Psoas muscle (tissue), 8 donors: ENCODE data around the gene CKAP5. TPM values are rescaled to one million over a fixed set of nuclear protein-coding genes. Genes with fewer than 3 reads are reported as not detected.

ENCODE experiments used
- ATAC-seq, 4 donors: fragments of 200-7000 bp; cut with Tn5 transposase; one replicate each; pipeline ENCODE4 v1.9.1; 2020; ENCODE audit warnings: moderate library complexity in 3 of 4, mild to moderate bottlenecking in 2 of 4
- DNase-seq, 2 donors: peaks; one replicate each; pipeline ENCODE4 v3.0.0-alpha.2; 2020
- H3K27ac ChIP-seq: fragments of 200-600 bp; one replicate; pipeline ENCODE4 v1.8.0; 2022
- H3K27me3 ChIP-seq, 3 donors: fragments of 200-600 bp in 1 of 3; one replicate each; pipeline versions ENCODE4 v1.6.1 to v1.8.0; 2013 to 2022; ENCODE audit warnings: low read length in 2 of 3, mild to moderate bottlenecking in 2 of 3, moderate library complexity in 1 of 3; ENCODE audit not compliant: insufficient read depth in 3 of 3
- H3K36me3 ChIP-seq, 2 donors: fragments of 200-600 bp in 1 of 2; one replicate each; pipeline versions ENCODE4 v1.6.1 to v1.8.0; 2013 to 2022; ENCODE audit warnings: low read depth in 1 of 2, mild to moderate bottlenecking in 1 of 2, moderate library complexity in 1 of 2; ENCODE audit not compliant: insufficient read depth in 1 of 2
- H3K4me1 ChIP-seq: fragments of 200-600 bp; one replicate; pipeline ENCODE4 v1.8.0; 2022
- H3K4me3 ChIP-seq: fragments of 200-600 bp; one replicate; pipeline ENCODE4 v1.8.0; 2022; ENCODE audit warnings: mild to moderate bottlenecking
- H3K9me3 ChIP-seq: fragments of 200-600 bp; one replicate; pipeline ENCODE4 v1.8.0; 2022
- WGBS, 3 donors: extraction: QIAGEN DNeasy Blood & Tissue Kit; methylation state at CpG; one replicate each; pipeline versions ENCODE4 v1.1.6 to v1.1.7; 2013; 5-methylcytosine and 5-hydroxymethylcytosine counted together
- intact Hi-C, 2 donors: fragments of 100-400 bp; cut with DNase I; formaldehyde crosslinking; loops; one replicate each; pipeline versions ENCODE4 v1.11.0 to v1.14.2; 2022
- polyA plus RNA-seq, 3 donors: library from polyadenylated mRNA; stranded (reverse); fragments of 200-250 nt; gene quantifications; one replicate each; pipeline ENCODE4 v1.2.3, GENCODE V29; 2013
- total RNA-seq, 4 donors: library from RNA; stranded (reverse); fragmentation: NEBNext Ultra II Directional in 2 of 4; extraction: Animal tissue kit (Norgen Biotek cat#: 25700) in 2 of 4; gene quantifications; one replicate each; pipeline versions ENCODE4 v1.2.1 to v1.2.4, GENCODE V29; 2021 to 2023
- TF ChIP-seq, protein P1 (sequence below): fragments of 200-600 bp; IDR thresholded peaks from one replicate; pipeline ENCODE4 v1.8.0; 2022; ENCODE audit warnings: antibody characterized with exemption
- donor health status: healthy with polysubstance abuse.
- donor health status: DM: no; HTN: no; CAD: no; lungs with moderate emphysema.
- donor health status: Bipolar disorder and iron deficiency.
- donor health status: healthy.
- donor health status: DM: yes; HTN: yes; CAD: no.
- donor health status: DM: no; HTN: no; CAD: no.
- donor health status: DM: no; HTN: no; CAD: no.
- donor health status: DM: yes; HTN: yes; CAD: no.

The CKAP5 gene
- total and polyA plus RNA-seq, 7 donors, result 21.0 to 160 (median 86.4) TPM

DNA sequence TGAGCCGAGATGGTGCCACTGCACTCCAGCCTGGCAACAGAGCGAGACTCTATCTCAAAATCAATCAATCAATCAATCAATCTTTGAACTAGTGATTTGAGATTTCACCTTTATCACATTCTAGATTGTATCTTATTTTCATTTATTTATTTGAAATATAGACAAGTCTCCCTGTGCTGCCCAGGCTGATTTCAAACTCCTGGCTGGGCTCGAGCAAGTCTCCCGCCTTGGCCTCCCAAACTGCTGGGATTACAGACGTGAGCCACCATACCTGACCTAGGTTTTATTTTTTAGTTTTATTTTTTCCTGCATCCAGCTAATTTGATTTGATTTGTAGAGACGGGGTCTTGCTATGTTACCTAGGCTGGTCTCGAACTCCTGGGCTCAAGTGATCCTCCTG is 109.9 kb downstream of the CKAP5 start:
- TF ChIP-seq, protein P1, sequence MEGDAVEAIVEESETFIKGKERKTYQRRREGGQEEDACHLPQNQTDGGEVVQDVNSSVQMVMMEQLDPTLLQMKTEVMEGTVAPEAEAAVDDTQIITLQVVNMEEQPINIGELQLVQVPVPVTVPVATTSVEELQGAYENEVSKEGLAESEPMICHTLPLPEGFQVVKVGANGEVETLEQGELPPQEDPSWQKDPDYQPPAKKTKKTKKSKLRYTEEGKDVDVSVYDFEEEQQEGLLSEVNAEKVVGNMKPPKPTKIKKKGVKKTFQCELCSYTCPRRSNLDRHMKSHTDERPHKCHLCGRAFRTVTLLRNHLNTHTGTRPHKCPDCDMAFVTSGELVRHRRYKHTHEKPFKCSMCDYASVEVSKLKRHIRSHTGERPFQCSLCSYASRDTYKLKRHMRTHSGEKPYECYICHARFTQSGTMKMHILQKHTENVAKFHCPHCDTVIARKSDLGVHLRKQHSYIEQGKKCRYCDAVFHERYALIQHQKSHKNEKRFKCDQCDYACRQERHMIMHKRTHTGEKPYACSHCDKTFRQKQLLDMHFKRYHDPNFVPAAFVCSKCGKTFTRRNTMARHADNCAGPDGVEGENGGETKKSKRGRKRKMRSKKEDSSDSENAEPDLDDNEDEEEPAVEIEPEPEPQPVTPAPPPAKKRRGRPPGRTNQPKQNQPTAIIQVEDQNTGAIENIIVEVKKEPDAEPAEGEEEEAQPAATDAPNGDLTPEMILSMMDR, result no peak
- no peaks in the 10 kb centered on the region for H3K9me3 ChIP-seq
- intact Hi-C loops, result no loop called here
- ATAC-seq (no peak), DNase-seq (no peak)
- peaks cover 2 to 4% of the 10 kb centered on the region in 2 donors for H3K36me3 ChIP-seq
- no peak overlapping the region for H3K27ac ChIP-seq
- 91 to 97% (median 92%) methylated on average over 7 of the region's 7 CpGs for WGBS, 3 donors
- H3K4me3 ChIP-seq, result no peak overlapping the region
- H3K4me1 ChIP-seq, result no peaks in the 10 kb centered on the region
- no peaks in the 10 kb centered on the region for H3K27me3 ChIP-seq

DNA sequence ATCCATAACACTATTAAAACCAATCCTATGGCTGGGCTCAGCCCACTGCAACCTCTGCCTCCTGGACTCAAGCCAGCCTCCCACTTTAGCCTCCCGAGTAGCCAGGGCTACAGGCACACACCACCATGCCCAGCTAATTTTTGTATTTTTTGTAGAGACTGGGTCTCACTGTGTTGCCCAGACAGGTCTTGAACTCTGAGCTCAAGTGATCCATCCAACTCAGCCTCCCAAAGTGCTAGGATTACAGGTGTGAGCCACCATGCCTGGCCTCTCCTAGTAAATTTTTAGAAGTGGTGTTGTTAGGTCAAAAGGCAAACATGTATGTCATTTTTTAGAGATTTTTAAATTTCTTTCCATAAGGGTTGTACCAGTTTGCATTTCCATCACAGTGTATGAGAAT is 112.8 kb downstream of the CKAP5 start:
- Histone ChIP-seq H3K36me3 (no peaks in the 10 kb centered on the region), H3K27ac (no peak overlapping the region), H3K9me3 (no peaks in the 10 kb centered on the region), H3K4me3 (no peak overlapping the region), H3K27me3 (no peaks in the 10 kb centered on the region), H3K4me1 (no peaks in the 10 kb centered on the region)
- no peak for ATAC-seq
- 69 to 87% (median 73%) methylated on average over 1 of the region's 1 CpG for WGBS, 3 donors
- DNase-seq, result no peak
- TF ChIP-seq, protein P1, result no peak
- intact Hi-C loops, result no loop called here

DNA sequence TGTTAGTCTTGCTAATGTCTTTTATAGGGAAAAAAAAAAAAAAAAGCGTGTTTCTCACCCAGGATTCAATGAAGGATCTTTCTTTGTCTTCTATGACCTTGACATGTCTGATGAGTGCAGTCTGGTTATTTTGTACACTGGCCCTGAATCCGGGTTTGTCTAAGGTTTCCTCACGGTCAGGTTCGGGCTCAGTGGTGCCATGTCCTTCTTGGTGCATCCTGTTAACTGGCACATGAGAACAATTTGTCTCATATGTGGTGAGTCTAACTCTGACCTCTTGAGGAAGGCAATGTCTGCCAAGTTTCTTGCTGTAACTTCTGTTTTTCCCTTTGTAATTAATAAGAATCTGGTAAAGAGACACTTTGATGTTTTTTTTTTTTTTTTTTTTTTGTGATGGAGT is 114.5 kb downstream of the CKAP5 start:
- TF ChIP-seq, protein P1, result no peak
- H3K36me3 ChIP-seq, result no peaks in the 10 kb centered on the region
- no peak overlapping the region for H3K4me3 ChIP-seq
- H3K9me3 ChIP-seq, result no peaks in the 10 kb centered on the region
- no peaks in the 10 kb centered on the region for H3K4me1 ChIP-seq
- no peak for ATAC-seq
- H3K27me3 ChIP-seq, result no peaks in the 10 kb centered on the region
- no peak overlapping the region for H3K27ac ChIP-seq
- intact Hi-C loops, result no loop called here
- DNase-seq, result no peak
- WGBS, 3 donors, result 71 to 85% (median 71%) methylated on average over 4 of the region's 4 CpGs

DNA sequence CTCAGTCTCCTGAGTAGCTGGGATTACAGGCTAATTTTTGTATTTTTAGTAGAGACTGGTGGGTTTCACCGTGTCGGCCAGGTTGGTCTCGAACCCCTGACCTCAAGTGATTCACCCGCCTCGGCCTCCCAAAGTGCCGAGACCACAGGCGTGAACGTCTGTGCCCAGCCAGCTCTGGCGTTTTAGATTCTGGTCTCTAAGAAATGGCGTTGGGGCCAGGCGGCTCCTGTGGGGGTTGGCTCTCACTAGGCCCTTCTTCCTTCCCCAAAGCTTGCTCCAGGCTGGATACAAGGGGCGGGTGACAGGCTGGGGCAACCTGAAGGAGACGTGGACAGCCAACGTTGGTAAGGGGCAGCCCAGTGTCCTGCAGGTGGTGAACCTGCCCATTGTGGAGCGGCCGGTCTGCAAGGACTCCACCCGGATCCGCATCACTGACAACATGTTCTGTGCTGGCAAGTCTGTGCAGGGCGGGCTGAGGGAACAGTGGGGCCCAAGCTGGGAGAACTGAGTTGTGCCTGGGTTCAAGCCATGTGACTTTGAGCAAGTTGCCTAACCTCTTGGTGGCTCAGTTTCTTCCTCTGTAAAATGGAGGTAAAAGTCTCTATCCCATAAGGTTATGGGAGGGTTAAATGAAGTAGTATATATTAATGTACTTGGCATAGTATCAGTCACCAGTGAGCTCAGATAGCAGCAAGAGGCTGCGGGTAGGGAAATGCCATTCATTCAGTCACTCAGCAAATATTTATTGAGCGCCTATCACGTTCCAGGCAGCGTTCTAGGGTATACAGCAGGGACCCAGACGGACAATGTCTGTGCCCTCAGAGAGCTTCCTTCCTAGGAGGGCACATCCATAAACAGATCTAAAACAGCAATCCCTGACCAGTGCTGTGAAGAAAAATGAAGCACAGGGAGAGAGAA is 116.7 kb downstream of the CKAP5 start:
- 79 to 86% (median 84%) methylated on average over 24 of the region's 24 CpGs for WGBS, 3 donors
- ATAC-seq (no peak), DNase-seq (no peak)
- no peak overlapping the region for H3K27ac ChIP-seq
- no peaks in the 10 kb centered on the region for H3K4me1 ChIP-seq
- H3K36me3 ChIP-seq, result no peaks in the 10 kb centered on the region
- intact Hi-C loops, result no loop called here
- no peaks in the 10 kb centered on the region for H3K9me3 ChIP-seq
- no peak overlapping the region for H3K4me3 ChIP-seq
- no peaks in the 10 kb centered on the region for H3K27me3 ChIP-seq
- TF ChIP-seq, protein P1, result no peak
